Nephron (organoid): Measurements from ENCODE around the gene RASGRF2.

ENCODE experiments used
- H3K27ac Mint-ChIP-seq, 3 experiments: 2 replicates each; pipeline ENCODE4 v1.8.0; 2020; ENCODE audit warnings: mixed read lengths in 3 of 3, mild to moderate bottlenecking in 2 of 3, moderate library complexity in 1 of 3
- H3K27me3 Mint-ChIP-seq: 2 replicates; pipeline ENCODE4 v1.8.0; 2021; ENCODE audit warnings: low read depth, mild to moderate bottlenecking, moderate library complexity, mixed read lengths
- H3K36me3 Mint-ChIP-seq: 2 replicates; pipeline ENCODE4 v1.8.0; 2020; ENCODE audit warnings: low read depth, mixed read lengths
- H3K4me1 Mint-ChIP-seq: 2 replicates; pipeline ENCODE4 v1.8.0; 2020; ENCODE audit warnings: mixed read lengths
- H3K4me3 Mint-ChIP-seq, 3 experiments: 2 replicates each; pipeline ENCODE4 v1.8.0; 2020; ENCODE audit warnings: mild to moderate bottlenecking in 3 of 3, mixed read lengths in 3 of 3, moderate library complexity in 2 of 3
- H3K9me3 Mint-ChIP-seq: 2 replicates; pipeline ENCODE4 v1.8.0; 2020; ENCODE audit warnings: mixed read lengths
- CTCF ChIP-seq, 3 experiments: fragments of 200-600 bp; sonication (generic); IDR thresholded peaks; one replicate each; pipeline ENCODE4 v1.5.0; 2021; ENCODE audit warnings: antibody characterized with exemption in 3 of 3; ENCODE audit not compliant: unreplicated experiment in 3 of 3

Gene RASGRF2

GRCh38 chr5:81183811-81184748, 223.9 kb downstream of the RASGRF2 start:
- H3K4me1 Mint-ChIP-seq: peaks cover 19% of the 10 kb centered on the region
- TF ChIP-seq CTCF (IDR thresholded peaks at IDR 0.05; ENCODE audit: unreplicated experiment in 3 of 3): no peak
- no peaks in the 10 kb centered on the region for H3K27me3 Mint-ChIP-seq
- H3K27ac Mint-ChIP-seq: peak overlapping the region; percentile 42 to 51 (median 50)
- no peak overlapping the region for H3K4me3 Mint-ChIP-seq
- H3K9me3 Mint-ChIP-seq: no peaks in the 10 kb centered on the region
- H3K36me3 Mint-ChIP-seq: no peaks in the 10 kb centered on the region

GRCh38 chr5:81184749-81185110, 224.6 kb downstream of the RASGRF2 start:
- H3K27me3 Mint-ChIP-seq: no peaks in the 10 kb centered on the region
- H3K4me3 Mint-ChIP-seq: no peak overlapping the region
- no peaks in the 10 kb centered on the region for H3K36me3 Mint-ChIP-seq
- H3K4me1 Mint-ChIP-seq: peaks cover 19% of the 10 kb centered on the region
- peak overlapping the region; percentile 42 to 51 (median 50) for H3K27ac Mint-ChIP-seq
- no peak for TF ChIP-seq CTCF (IDR thresholded peaks at IDR 0.05; ENCODE audit: unreplicated experiment in 3 of 3)
- H3K9me3 Mint-ChIP-seq: no peaks in the 10 kb centered on the region

- H3K27ac Mint-ChIP-seq: peak overlapping the region in 1 of 3 experiments; percentile 22
- H3K27me3 Mint-ChIP-seq: no peaks in the 10 kb centered on the region
- H3K9me3 Mint-ChIP-seq: no peaks in the 10 kb centered on the region
- no peaks in the 10 kb centered on the region for H3K36me3 Mint-ChIP-seq
- H3K4me1 Mint-ChIP-seq: peaks cover 34% of the 10 kb centered on the region
- H3K4me3 Mint-ChIP-seq: no peak overlapping the region
- TF ChIP-seq CTCF (IDR thresholded peaks at IDR 0.05; ENCODE audit: unreplicated experiment in 3 of 3): no peak
Observed at GRCh38 chr5:81187885-81188284, 227.7 kb downstream of the RASGRF2 start.

GRCh38 chr5:81188962-81189361, 228.8 kb downstream of the RASGRF2 start:
- H3K9me3 Mint-ChIP-seq: no peaks in the 10 kb centered on the region
- H3K27me3 Mint-ChIP-seq: no peaks in the 10 kb centered on the region
- TF ChIP-seq CTCF (IDR thresholded peaks at IDR 0.05; ENCODE audit: unreplicated experiment in 3 of 3): no peak
- H3K36me3 Mint-ChIP-seq: no peaks in the 10 kb centered on the region
- no peak overlapping the region for H3K27ac Mint-ChIP-seq
- H3K4me3 Mint-ChIP-seq: no peak overlapping the region
- peaks cover 33% of the 10 kb centered on the region for H3K4me1 Mint-ChIP-seq

GRCh38 chr5:81189875-81190498, 229.8 kb downstream of the RASGRF2 start:
- Mint-ChIP-seq H3K4me1 (peaks cover 26% of the 10 kb centered on the region), H3K27ac (peak overlapping the region in 1 of 3 experiments; percentile 25), H3K27me3 (peaks cover 2% of the 10 kb centered on the region), H3K4me3 (no peak overlapping the region), H3K9me3 (no peaks in the 10 kb centered on the region), H3K36me3 (no peaks in the 10 kb centered on the region)
- no peak for TF ChIP-seq CTCF (IDR thresholded peaks at IDR 0.05; ENCODE audit: unreplicated experiment in 3 of 3)
